OCI-LY7 (cell line): ENCODE data around the gene TMEM80. TPM values are rescaled to one million over a fixed set of nuclear protein-coding genes. Genes with fewer than 3 reads are reported as not detected.

ENCODE experiments used
- BruUV-seq: library from RNA; stranded (reverse); fragments of 400-500 nt; replicated peaks from 2 replicates; lab custom pipeline; 2021; lab: Mats Ljungman, UMichigan
- CTCF ChIA-PET: fragments of 300-600 bp; sonication (Branson Sonifier 250); formaldehyde crosslinking; loops from one replicate; lab custom pipeline; 2022; ENCODE audit warnings: antibody characterized with exemption; ENCODE audit not compliant: unreplicated experiment; lab: Charles Lee
- POLR2A ChIA-PET: fragments of 300-600 bp; sonication (Branson Sonifier 250); formaldehyde crosslinking; loops from one replicate; lab custom pipeline; 2022; ENCODE audit warnings: antibody characterized with exemption; lab: Charles Lee
- DNase-seq: peaks from one replicate; pipeline ENCODE4 v3.0.0-alpha.2; 2015; ENCODE audit warnings: low spot score
- H2AFZ ChIP-seq: fragments of 200-600 bp; sonication (generic), shearing (Covaris generic); 2 replicates; pipeline ENCODE4 v1.6.1; 2014; ENCODE audit warnings: mild to moderate bottlenecking, antibody characterized with exemption, low read length, moderate library complexity
- H3K27ac ChIP-seq: fragments of 200-600 bp; sonication (generic); 2 replicates; pipeline ENCODE4 v1.5.1; 2014; ENCODE audit warnings: mixed run types, low read depth, mild to moderate bottlenecking, moderate library complexity, low read length, inconsistent platforms; ENCODE audit not compliant: poor library complexity, severe bottlenecking
- H3K36me3 ChIP-seq: fragments of 200-600 bp; sonication (generic); 2 replicates; pipeline ENCODE4 v1.6.1; 2014; ENCODE audit warnings: mild to moderate bottlenecking, antibody characterized with exemption, low read length, moderate library complexity, mixed read lengths; ENCODE audit not compliant: insufficient read depth
- H3K4me1 ChIP-seq: fragments of 200-600 bp; sonication (generic); 2 replicates; pipeline ENCODE4 v1.5.1; 2014; ENCODE audit warnings: mild to moderate bottlenecking, low read length; ENCODE audit not compliant: insufficient read depth, poor library complexity, severe bottlenecking
- H3K4me2 ChIP-seq: fragments of 200-600 bp; sonication (generic); 2 replicates; pipeline ENCODE4 v1.6.1; 2014; ENCODE audit warnings: mild to moderate bottlenecking, low read length
- H3K4me3 ChIP-seq: fragments of 200-600 bp; sonication (generic); 2 replicates; pipeline ENCODE4 v1.5.1; 2014; ENCODE audit warnings: mild to moderate bottlenecking, low read depth, low read length; ENCODE audit not compliant: poor library complexity, severe bottlenecking
- H3K79me2 ChIP-seq: fragments of 200-600 bp; sonication (generic); 2 replicates; pipeline ENCODE4 v1.6.1; 2016; ENCODE audit warnings: low read depth, mild to moderate bottlenecking, low read length, moderate library complexity, mixed read lengths; ENCODE audit not compliant: insufficient read depth
- H3K9me2 ChIP-seq: fragments of 200-600 bp; sonication (generic); 2 replicates; pipeline ENCODE4 v1.6.1; 2016; ENCODE audit warnings: mild to moderate bottlenecking, low read length, mixed read lengths; ENCODE audit not compliant: insufficient read depth
- H3K9me3 ChIP-seq: fragments of 200-600 bp; sonication (generic); 2 replicates; pipeline ENCODE4 v1.6.1; 2014; ENCODE audit warnings: mild to moderate bottlenecking, mixed run types, low read length, mixed read lengths
- H4K20me1 ChIP-seq: fragments of 200-600 bp; sonication (generic); 2 replicates; pipeline ENCODE4 v1.6.1; 2014; ENCODE audit warnings: mild to moderate bottlenecking, antibody characterized with exemption, low read length, moderate library complexity, mixed read lengths; ENCODE audit not compliant: insufficient read depth
- EZH2phosphoT487 ChIP-seq: fragments of 200-600 bp; sonication (generic); IDR thresholded peaks from 2 replicates; pipeline ENCODE4 v1.6.1; 2018; ENCODE audit warnings: low read depth, borderline replicate concordance, mild to moderate bottlenecking, mixed run types, antibody characterized with exemption, low read length, moderate library complexity, mixed read lengths
- intact Hi-C: fragments of 100-400 bp; cut with micrococcal nuclease; formaldehyde crosslinking; loops from one replicate; pipeline ENCODE4 v1.10.0; 2022; ENCODE audit not compliant: unreplicated experiment
- total RNA-seq, 2 experiments: library from RNA; depleted of rRNA in 1 of 2; stranded (reverse); fragments of >200 nt in 1 of 2; shearing (Covaris generic) in 1 of 2; gene quantifications; 2 replicates each; pipeline ENCODE4 v1.2.3, GENCODE V29; 2014 to 2022
- TF ChIP-seq, protein P1 (sequence below): fragments of 200-600 bp; sonication (generic); conservative IDR thresholded peaks from 2 replicates; pipeline ENCODE4 v1.5.1; 2014; ENCODE audit warnings: mild to moderate bottlenecking, antibody characterized with exemption, low read length, moderate library complexity, mixed read lengths

Gene TMEM80
- total RNA-seq, 2 experiments from 2014 or later: 52.7 to 52.8 TPM

DNA sequence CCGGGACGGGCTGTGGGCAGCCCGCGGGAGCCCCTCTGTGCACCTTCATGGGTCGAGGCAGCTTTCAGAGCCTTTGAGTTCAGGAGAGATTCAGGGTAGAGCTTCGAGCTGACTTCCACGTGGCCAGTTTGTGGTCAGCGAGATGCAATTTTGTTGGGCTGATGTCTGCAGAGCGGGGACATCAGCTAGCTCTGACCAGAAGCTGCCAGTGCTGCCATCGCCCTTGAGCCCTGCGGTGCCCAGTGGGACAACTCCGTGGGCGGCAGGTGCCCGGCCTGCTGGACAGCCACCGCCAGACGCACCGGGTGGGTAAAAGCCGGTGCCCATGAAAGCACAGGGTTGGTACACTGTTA is 52.4 kb downstream of the TMEM80 start:
- intact Hi-C loops: loop anchor here (5.0 kb wide), 1 partner anchor 49 kb away; the partner anchor contains the start of gene SLC25A22
- peaks cover 6% of the 10 kb centered on the region; the same call in 1 of the 2 replicates for H4K20me1 ChIP-seq
- H2AFZ ChIP-seq: no peak overlapping the region; the same call in 1 of the 2 replicates
- H3K9me2 ChIP-seq: no peaks in the 10 kb centered on the region
- peak overlapping the region; percentile 93 for H3K4me3 ChIP-seq
- CTCF ChIA-PET: interaction anchor here (0.6 to 1.2 kb wide), 2 partner anchors 22 to 34 kb away, joined by 3 to 4 read pairs; no protein-coding TSS in a partner anchor
- H3K4me2 ChIP-seq: peak overlapping the region; percentile 97
- H3K36me3 ChIP-seq: peaks cover 31% of the 10 kb centered on the region
- BruUV-seq: no TSS peak
- H3K27ac ChIP-seq: peak overlapping the region; percentile 68
- TF ChIP-seq EZH2phosphoT487: no peak
- TF ChIP-seq, protein P1, sequence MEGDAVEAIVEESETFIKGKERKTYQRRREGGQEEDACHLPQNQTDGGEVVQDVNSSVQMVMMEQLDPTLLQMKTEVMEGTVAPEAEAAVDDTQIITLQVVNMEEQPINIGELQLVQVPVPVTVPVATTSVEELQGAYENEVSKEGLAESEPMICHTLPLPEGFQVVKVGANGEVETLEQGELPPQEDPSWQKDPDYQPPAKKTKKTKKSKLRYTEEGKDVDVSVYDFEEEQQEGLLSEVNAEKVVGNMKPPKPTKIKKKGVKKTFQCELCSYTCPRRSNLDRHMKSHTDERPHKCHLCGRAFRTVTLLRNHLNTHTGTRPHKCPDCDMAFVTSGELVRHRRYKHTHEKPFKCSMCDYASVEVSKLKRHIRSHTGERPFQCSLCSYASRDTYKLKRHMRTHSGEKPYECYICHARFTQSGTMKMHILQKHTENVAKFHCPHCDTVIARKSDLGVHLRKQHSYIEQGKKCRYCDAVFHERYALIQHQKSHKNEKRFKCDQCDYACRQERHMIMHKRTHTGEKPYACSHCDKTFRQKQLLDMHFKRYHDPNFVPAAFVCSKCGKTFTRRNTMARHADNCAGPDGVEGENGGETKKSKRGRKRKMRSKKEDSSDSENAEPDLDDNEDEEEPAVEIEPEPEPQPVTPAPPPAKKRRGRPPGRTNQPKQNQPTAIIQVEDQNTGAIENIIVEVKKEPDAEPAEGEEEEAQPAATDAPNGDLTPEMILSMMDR: no peak
- H3K9me3 ChIP-seq: no peaks in the 10 kb centered on the region
- H3K4me1 ChIP-seq: peaks cover 22% of the 10 kb centered on the region
- POLR2A ChIA-PET: interaction anchor here (0.8 to 1.9 kb wide), 7 partner anchors 9 to 73 kb away, joined by 3 to 7 read pairs (median 5); partner anchors contain the start of gene TMEM80
- no peak for DNase-seq
- peaks cover 56% of the 10 kb centered on the region for H3K79me2 ChIP-seq

DNA sequence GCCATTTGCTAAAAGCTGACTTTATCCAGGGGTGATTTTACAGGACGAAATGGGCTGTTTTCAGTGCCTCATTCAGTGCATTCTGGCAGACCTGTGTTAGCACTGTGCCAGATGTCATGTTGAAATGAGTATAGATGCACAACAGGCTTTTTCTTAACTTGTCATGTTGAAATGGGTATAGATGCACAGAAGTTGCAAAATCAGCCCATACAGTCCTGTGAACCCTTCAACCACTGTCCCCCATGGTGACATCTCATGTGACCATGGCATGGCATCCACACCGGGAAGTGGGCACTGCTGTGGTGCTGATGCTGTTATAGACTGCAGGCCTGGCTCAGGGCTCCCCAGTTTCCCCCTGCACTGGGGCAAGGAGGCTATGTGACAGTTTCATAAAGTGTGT is 54.1 kb downstream of the TMEM80 start:
- Histone ChIP-seq H3K9me2 (no peaks in the 10 kb centered on the region), H2AFZ (no peak overlapping the region), H3K4me2 (peak overlapping the region; percentile 97), H4K20me1 (peaks cover 6% of the 10 kb centered on the region; the same call in 1 of the 2 replicates), H3K27ac (no peak overlapping the region), H3K4me1 (peaks cover 22% of the 10 kb centered on the region), H3K9me3 (no peaks in the 10 kb centered on the region), H3K79me2 (peaks cover 68% of the 10 kb centered on the region), H3K4me3 (peak overlapping the region; percentile 93), H3K36me3 (peaks cover 31% of the 10 kb centered on the region)
- TF ChIP-seq, protein P1: no peak
- TF ChIP-seq EZH2phosphoT487: no peak
- BruUV-seq: no TSS peak
- intact Hi-C loops: loop anchor here (5.0 kb wide), 1 partner anchor 48 kb away; the partner anchor contains the start of gene SLC25A22
- no peak for DNase-seq
- ChIA-PET POLR2A (interaction anchor here (0.6 kb wide), 1 partner anchor 16 kb away, joined by 3 read pairs; no protein-coding TSS in a partner anchor), CTCF (interaction anchor here (1.4 kb wide), 1 partner anchor 14 kb away, joined by 4 read pairs; no protein-coding TSS in a partner anchor)

Other genes starting within 250 kb of the TMEM80 start
- 19.6 and 27.8 TPM in 2 replicates for gene PTDSS2, start 245.5 kb upstream of the TMEM80 start, total RNA-seq (2014; rRNA removed; shearing (Covaris generic))
- gene PTDSS2, start 245.5 kb upstream of the TMEM80 start, total RNA-seq (2022): 30.3 and 32.7 TPM in 2 replicates
- gene RNH1, start 188.6 kb upstream of the TMEM80 start, total RNA-seq (2014; rRNA removed; shearing (Covaris generic)): 57.1 and 65.7 TPM in 2 replicates
- gene RNH1, start 188.6 kb upstream of the TMEM80 start, total RNA-seq (2022): 48.8 and 65.5 TPM in 2 replicates
- 53.0 and 67.8 TPM in 2 replicates for gene HRAS, start 160.2 kb upstream of the TMEM80 start, total RNA-seq (2014; rRNA removed; shearing (Covaris generic))
- 40.1 and 46.9 TPM in 2 replicates for gene HRAS, start 160.2 kb upstream of the TMEM80 start, total RNA-seq (2022)
- 1.2 and 1.6 TPM in 2 replicates for gene LRRC56, start 158.3 kb upstream of the TMEM80 start, total RNA-seq (2014; rRNA removed; shearing (Covaris generic))
- gene LRRC56, start 158.3 kb upstream of the TMEM80 start, total RNA-seq (2022): 1.5 and 2.5 TPM in 2 replicates
- 4.7 and 7.5 TPM in 2 replicates for gene LMNTD2, start 135.1 kb upstream of the TMEM80 start, total RNA-seq (2014; rRNA removed; shearing (Covaris generic))
- gene LMNTD2, start 135.1 kb upstream of the TMEM80 start, total RNA-seq (2022): 16.9 and 17.7 TPM in 2 replicates
- gene RASSF7, start 134.8 kb upstream of the TMEM80 start, total RNA-seq (2014; rRNA removed; shearing (Covaris generic)): 18.0 and 22.1 TPM in 2 replicates
- gene RASSF7, start 134.8 kb upstream of the TMEM80 start, total RNA-seq (2022): 11.8 and 15.1 TPM in 2 replicates
- gene PHRF1, start 119.3 kb upstream of the TMEM80 start, total RNA-seq (2014; rRNA removed; shearing (Covaris generic)): 23.3 and 25.6 TPM in 2 replicates
- gene PHRF1, start 119.3 kb upstream of the TMEM80 start, total RNA-seq (2022): 43.8 and 45.4 TPM in 2 replicates
- gene IRF7, start 79.9 kb upstream of the TMEM80 start, total RNA-seq (2014; rRNA removed; shearing (Covaris generic)): 18.7 and 20.9 TPM in 2 replicates
- 15.8 and 16.6 TPM in 2 replicates for gene IRF7, start 79.9 kb upstream of the TMEM80 start, total RNA-seq (2022)
- gene CDHR5, start 70.9 kb upstream of the TMEM80 start, total RNA-seq (2014; rRNA removed; shearing (Covaris generic)): not detected in 2 replicates
- not detected in 2 replicates for gene CDHR5, start 70.9 kb upstream of the TMEM80 start, total RNA-seq (2022)
- gene SCT, start 68.6 kb upstream of the TMEM80 start, total RNA-seq (2014; rRNA removed; shearing (Covaris generic)): not detected in 2 replicates
- gene SCT, start 68.6 kb upstream of the TMEM80 start, total RNA-seq (2022): not detected in 2 replicates
- gene DRD4, start 58.5 kb upstream of the TMEM80 start, total RNA-seq (2014; rRNA removed; shearing (Covaris generic)): 0.16 and 2.2 TPM in 2 replicates
- gene DRD4, start 58.5 kb upstream of the TMEM80 start, total RNA-seq (2022): 3.1 and 3.5 TPM in 2 replicates
- gene DEAF1, start 594 bp upstream of the TMEM80 start, total RNA-seq (2014; rRNA removed; shearing (Covaris generic)): 35.6 and 42.7 TPM in 2 replicates
- gene DEAF1, start 594 bp upstream of the TMEM80 start, total RNA-seq (2022): 63.0 and 66.2 TPM in 2 replicates
- gene EPS8L2, start 10.4 kb downstream of the TMEM80 start, total RNA-seq (2014; rRNA removed; shearing (Covaris generic)): 3.8 and 4.8 TPM in 2 replicates
- 7.1 and 9.3 TPM in 2 replicates for gene EPS8L2, start 10.4 kb downstream of the TMEM80 start, total RNA-seq (2022)
- gene TALDO1, start 51.6 kb downstream of the TMEM80 start, total RNA-seq (2014; rRNA removed; shearing (Covaris generic)): 209 and 226 TPM in 2 replicates
- gene TALDO1, start 51.6 kb downstream of the TMEM80 start, total RNA-seq (2022): 172 and 195 TPM in 2 replicates
- 73.3 and 109 TPM in 2 replicates for gene GATD1, start 81.7 kb downstream of the TMEM80 start, total RNA-seq (2014; rRNA removed; shearing (Covaris generic))
- 117 and 141 TPM in 2 replicates for gene GATD1, start 81.7 kb downstream of the TMEM80 start, total RNA-seq (2022)
- 17.5 and 17.6 TPM in 2 replicates for gene CEND1, start 94.3 kb downstream of the TMEM80 start, total RNA-seq (2014; rRNA removed; shearing (Covaris generic))
- 25.6 and 32.5 TPM in 2 replicates for gene CEND1, start 94.3 kb downstream of the TMEM80 start, total RNA-seq (2022)
- gene SLC25A22, start 102.5 kb downstream of the TMEM80 start, total RNA-seq (2014; rRNA removed; shearing (Covaris generic)): 22.7 and 30.8 TPM in 2 replicates
- 46.2 and 50.9 TPM in 2 replicates for gene SLC25A22, start 102.5 kb downstream of the TMEM80 start, total RNA-seq (2022)
- gene PIDD1, start 109.4 kb downstream of the TMEM80 start, total RNA-seq (2014; rRNA removed; shearing (Covaris generic)): 31.2 and 33.6 TPM in 2 replicates
- 47.7 and 49.1 TPM in 2 replicates for gene PIDD1, start 109.4 kb downstream of the TMEM80 start, total RNA-seq (2022)
- 1,564 and 1,687 TPM in 2 replicates for gene RPLP2, start 114.2 kb downstream of the TMEM80 start, total RNA-seq (2014; rRNA removed; shearing (Covaris generic))
- 3,121 and 3,147 TPM in 2 replicates for gene RPLP2, start 114.2 kb downstream of the TMEM80 start, total RNA-seq (2022)
- gene PNPLA2, start 123.1 kb downstream of the TMEM80 start, total RNA-seq (2014; rRNA removed; shearing (Covaris generic)): 15.1 and 19.8 TPM in 2 replicates
- 41.2 and 57.5 TPM in 2 replicates for gene PNPLA2, start 123.1 kb downstream of the TMEM80 start, total RNA-seq (2022)
- 2.2 and 2.8 TPM in 2 replicates for gene CRACR2B, start 132.1 kb downstream of the TMEM80 start, total RNA-seq (2014; rRNA removed; shearing (Covaris generic))
- 20.1 and 21.0 TPM in 2 replicates for gene CRACR2B, start 132.1 kb downstream of the TMEM80 start, total RNA-seq (2022)
- gene CD151, start 137.1 kb downstream of the TMEM80 start, total RNA-seq (2014; rRNA removed; shearing (Covaris generic)): 0.28 TPM in 1 of 2 replicates, not detected in the other
- 0.84 and 1.0 TPM in 2 replicates for gene CD151, start 137.1 kb downstream of the TMEM80 start, total RNA-seq (2022)
- gene POLR2L, start 146.7 kb downstream of the TMEM80 start, total RNA-seq (2014; rRNA removed; shearing (Covaris generic)): 206 and 224 TPM in 2 replicates
- 64.5 and 88.3 TPM in 2 replicates for gene POLR2L, start 146.7 kb downstream of the TMEM80 start, total RNA-seq (2022)
- gene TSPAN4, start 147.0 kb downstream of the TMEM80 start, total RNA-seq (2014; rRNA removed; shearing (Covaris generic)): 8.9 and 12.1 TPM in 2 replicates
- 8.0 and 9.4 TPM in 2 replicates for gene TSPAN4, start 147.0 kb downstream of the TMEM80 start, total RNA-seq (2022)
- 30.6 and 39.4 TPM in 2 replicates for gene CHID1, start 215.0 kb downstream of the TMEM80 start, total RNA-seq (2014; rRNA removed; shearing (Covaris generic))
- 69.6 and 71.1 TPM in 2 replicates for gene CHID1, start 215.0 kb downstream of the TMEM80 start, total RNA-seq (2022)
- gene AP2A2, start 230.1 kb downstream of the TMEM80 start, total RNA-seq (2014; rRNA removed; shearing (Covaris generic)): 22.4 and 24.9 TPM in 2 replicates
- gene AP2A2, start 230.1 kb downstream of the TMEM80 start, total RNA-seq (2022): 40.0 and 43.0 TPM in 2 replicates